Fibroblast of the aortic adventitia (primary cell): ENCODE data around the gene SEC62. TPM values are rescaled to one million over a fixed set of nuclear protein-coding genes. Genes with fewer than 3 reads are reported as not detected.

Source experiments
- DNase-seq: peaks from one replicate; pipeline ENCODE4 v3.0.0-alpha.2; 2010; ENCODE audit warnings: low read depth
- H3K4me3 ChIP-seq: 2 replicates; pipeline ENCODE4 v1.5.1; 2011; ENCODE audit warnings: low read depth, mild to moderate bottlenecking, control low read depth, low read length, moderate library complexity
- total RNA-seq: library from RNA; depleted of rRNA; stranded (reverse); fragments of >200 nt; gene quantifications from 2 replicates; pipeline ENCODE4 v1.2.3, GENCODE V29; 2012; ENCODE audit warnings: low replicate concordance
- TF ChIP-seq, protein P1 (sequence below): IDR thresholded peaks from 2 replicates; pipeline ENCODE4 v1.5.1; 2011; ENCODE audit warnings: mild to moderate bottlenecking, low read length, control low read depth, inconsistent platforms; ENCODE audit not compliant: insufficient read depth

The SEC62 gene, protein sequence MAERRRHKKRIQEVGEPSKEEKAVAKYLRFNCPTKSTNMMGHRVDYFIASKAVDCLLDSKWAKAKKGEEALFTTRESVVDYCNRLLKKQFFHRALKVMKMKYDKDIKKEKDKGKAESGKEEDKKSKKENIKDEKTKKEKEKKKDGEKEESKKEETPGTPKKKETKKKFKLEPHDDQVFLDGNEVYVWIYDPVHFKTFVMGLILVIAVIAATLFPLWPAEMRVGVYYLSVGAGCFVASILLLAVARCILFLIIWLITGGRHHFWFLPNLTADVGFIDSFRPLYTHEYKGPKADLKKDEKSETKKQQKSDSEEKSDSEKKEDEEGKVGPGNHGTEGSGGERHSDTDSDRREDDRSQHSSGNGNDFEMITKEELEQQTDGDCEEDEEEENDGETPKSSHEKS
- total RNA-seq: 52.3 and 71.0 TPM in 2 replicates

DNA sequence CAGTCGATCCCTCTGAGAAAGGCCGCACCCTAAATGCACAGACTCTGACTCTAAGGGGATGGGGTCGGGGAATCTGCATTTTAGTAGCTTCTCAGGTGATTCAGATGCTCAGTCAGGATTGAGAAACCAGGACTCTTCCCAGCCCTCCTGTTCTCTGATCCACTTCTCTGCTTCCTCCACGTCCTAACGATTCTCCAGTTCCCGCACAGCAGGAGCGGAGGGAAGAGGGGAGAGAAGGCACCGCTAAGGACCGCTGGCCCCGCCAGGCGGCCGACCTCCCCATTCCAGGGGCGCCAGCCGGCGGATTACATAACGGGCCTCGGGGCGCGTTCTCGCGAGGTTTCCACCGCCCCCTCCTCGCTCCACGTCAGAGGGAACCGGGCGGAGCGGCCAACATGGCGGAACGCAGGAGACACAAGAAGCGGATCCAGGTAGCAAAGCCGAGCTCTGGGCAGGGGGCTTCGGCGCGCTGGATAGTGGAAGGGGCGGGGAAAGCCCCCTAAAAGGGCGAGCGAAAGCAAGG lies at the start of gene SEC62:
TSS of gene SEC62 (plus strand) at position 380 of the 523 bp plus-strand sequence. CDS start at position 396, 16 bp downstream.
- TF ChIP-seq, protein P1, sequence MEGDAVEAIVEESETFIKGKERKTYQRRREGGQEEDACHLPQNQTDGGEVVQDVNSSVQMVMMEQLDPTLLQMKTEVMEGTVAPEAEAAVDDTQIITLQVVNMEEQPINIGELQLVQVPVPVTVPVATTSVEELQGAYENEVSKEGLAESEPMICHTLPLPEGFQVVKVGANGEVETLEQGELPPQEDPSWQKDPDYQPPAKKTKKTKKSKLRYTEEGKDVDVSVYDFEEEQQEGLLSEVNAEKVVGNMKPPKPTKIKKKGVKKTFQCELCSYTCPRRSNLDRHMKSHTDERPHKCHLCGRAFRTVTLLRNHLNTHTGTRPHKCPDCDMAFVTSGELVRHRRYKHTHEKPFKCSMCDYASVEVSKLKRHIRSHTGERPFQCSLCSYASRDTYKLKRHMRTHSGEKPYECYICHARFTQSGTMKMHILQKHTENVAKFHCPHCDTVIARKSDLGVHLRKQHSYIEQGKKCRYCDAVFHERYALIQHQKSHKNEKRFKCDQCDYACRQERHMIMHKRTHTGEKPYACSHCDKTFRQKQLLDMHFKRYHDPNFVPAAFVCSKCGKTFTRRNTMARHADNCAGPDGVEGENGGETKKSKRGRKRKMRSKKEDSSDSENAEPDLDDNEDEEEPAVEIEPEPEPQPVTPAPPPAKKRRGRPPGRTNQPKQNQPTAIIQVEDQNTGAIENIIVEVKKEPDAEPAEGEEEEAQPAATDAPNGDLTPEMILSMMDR: peak; percentile 60
- H3K4me3 ChIP-seq: peak within 1 kb of the TSS; percentile 93
- peak; percentile 89 for DNase-seq

DNA sequence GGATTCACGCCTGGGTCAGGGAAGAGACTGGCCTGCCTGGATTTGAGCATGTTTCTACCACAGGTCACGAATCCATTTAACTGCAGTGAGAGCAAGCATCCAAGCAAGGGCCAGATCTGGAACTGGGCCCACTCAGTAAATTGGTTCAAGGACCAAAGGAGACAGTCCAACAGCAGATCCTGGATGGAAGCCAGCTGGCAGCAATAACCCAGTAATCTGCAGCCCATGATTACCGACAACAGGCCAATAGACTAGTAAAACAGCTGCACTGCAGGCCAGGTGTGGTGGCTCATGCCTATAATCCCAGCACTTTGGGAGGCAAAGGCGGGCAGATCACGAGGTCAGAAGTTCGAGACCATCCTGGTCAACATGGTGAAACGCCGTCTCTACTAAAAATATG lies 43.4 kb upstream of the SEC62 start:
- TF ChIP-seq, protein P1: no peak
- peak; percentile 69 for DNase-seq
- no peak overlapping the region for H3K4me3 ChIP-seq

DNA sequence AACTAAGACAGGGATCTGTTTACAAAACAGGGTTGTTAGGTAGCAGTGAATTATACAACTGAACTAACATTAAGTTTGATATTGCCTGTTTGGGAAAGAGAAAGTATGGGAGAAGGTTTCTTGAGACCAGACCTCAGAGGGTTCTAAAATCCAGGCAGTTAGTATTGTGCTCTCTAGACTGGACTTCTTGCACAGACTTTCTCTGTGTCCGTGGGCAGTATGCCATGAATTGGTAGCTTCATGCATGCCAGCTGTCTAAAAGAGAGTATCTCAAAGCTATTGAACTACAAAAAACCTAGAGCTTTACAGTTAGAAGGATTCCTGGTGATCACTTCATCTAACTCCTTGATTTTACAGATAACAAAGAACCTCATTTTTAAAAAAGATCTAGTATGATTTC lies 42.8 kb upstream of the SEC62 start:
- no peak for DNase-seq
- TF ChIP-seq, protein P1: no peak
- H3K4me3 ChIP-seq: no peak overlapping the region

DNA sequence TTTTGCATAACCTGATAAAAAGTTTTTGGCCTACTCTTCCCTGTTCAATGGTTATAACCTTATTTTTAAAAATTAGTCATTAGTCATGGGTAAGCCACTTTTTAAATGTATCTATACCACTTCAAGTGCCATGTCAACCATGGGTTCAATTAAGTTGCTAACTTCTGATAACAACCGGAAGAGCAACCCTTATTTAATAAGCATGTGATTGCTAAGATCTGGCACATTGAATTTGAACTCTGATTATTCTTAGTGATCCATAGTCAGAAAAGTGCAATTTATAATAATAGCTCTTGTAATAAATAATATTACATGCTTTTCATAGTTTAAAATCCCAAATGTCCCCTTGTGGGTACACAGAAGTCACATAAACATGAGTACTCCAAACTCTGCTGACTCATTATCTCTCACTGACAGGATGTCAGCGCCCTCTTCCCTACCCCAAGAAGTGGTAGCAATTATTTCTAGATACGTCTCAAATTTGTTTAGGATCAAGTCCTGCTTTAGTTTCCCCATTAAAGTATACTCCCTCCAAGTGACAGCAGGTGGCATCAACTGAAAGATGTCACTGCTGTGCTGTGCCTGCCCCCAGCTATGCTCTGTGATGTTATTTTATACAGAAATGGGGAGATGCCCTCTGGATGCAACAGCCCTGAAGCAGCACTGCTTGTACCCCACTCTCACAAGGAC lies 36.6 kb upstream of the SEC62 start:
- TF ChIP-seq, protein P1: no peak
- DNase-seq: no peak
- H3K4me3 ChIP-seq: no peak overlapping the region

DNA sequence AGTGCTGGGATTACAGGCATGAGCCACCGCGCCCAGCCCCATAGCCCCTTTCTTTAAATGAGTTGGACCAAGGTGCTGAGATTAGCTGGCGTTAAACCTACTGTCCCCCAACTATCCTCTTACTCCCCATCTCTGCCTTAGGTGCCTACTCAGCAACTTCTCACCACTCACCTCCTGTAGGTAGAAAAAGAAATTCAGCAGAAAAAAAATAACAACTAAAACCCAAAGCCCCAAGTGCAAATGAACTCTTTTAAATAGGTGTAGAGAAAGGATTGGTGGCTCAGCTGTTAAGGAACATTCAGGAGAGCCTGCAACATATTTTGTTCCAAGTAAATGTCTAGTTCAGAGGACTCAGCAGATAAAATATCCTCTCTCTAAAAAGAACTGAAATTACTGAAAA lies 35.8 kb upstream of the SEC62 start:
- no peak overlapping the region for H3K4me3 ChIP-seq
- TF ChIP-seq, protein P1: no peak
- no peak for DNase-seq

DNA sequence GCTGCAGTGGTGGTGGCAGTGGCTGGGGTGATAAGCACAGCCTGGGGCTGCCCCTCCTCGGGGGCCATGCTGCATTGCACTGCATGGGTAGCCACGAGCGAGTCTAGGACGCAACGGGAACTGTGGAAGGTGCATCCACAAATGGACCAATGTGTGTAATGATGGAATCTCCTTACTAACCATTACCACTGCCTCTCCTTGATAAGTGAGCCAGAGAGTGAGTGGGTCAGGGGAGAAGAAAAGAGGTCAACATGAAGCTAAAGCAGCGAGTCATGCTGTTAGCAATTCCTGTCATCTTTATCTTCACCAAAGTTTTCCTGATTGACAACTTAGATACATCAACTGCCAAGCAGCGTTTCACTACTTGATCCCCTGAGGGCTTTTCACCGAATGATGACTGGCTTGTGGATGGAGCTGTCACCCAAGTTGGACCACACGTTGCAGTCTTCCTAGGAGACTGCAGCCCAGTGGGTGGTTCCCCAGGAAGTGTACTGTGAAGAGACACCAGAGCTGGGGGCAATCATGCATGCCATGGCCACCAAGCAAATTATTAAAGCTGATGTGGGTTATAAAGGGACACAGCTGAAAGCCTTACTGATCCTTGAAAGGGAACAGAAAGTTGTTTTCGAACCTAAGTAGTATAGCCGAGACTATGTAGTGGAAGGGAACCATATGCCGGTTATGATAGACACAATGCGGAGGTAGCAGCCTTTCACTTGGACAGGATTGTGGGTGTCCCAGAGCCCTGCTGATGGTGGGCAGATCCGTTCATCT lies 34.7 kb upstream of the SEC62 start:
- H3K4me3 ChIP-seq: no peak overlapping the region
- TF ChIP-seq, protein P1: no peak
- no peak for DNase-seq
